ENCODE measurements around the gene LAMTOR2. TPM values are rescaled to one million over a fixed set of nuclear protein-coding genes. Genes with fewer than 3 reads are reported as not detected.

LAMTOR2 gene
- total RNA-seq = 33.2 TPM

GRCh38 chr1:156054500-156055280, at the start of gene LAMTOR2:
Gene LAMTOR2, plus strand, starts transcription at chr1:156054782. Its CDS starts 108 bp downstream, at chr1:156054890.

GRCh38 chr1:156020293-156021092, 34.1 kb upstream of the LAMTOR2 start, which contains the start of gene SSR2:
Gene SSR2, minus strand, starts transcription at chr1:156020951. Its CDS starts 784 bp downstream, at chr1:156020167.

GRCh38 chr1:156053768-156054499, 648 bp upstream of the LAMTOR2 start, which contains the start of gene UBQLN4:
Gene UBQLN4, minus strand, starts transcription at chr1:156053798. Its CDS starts 97 bp downstream, at chr1:156053701.

GRCh38 chr1:156060937-156061636, 6.5 kb downstream of the LAMTOR2 start, which contains the start of gene RAB25:
Gene RAB25, plus strand, starts transcription at chr1:156061160. Its CDS starts 241 bp downstream, at chr1:156061401.

GRCh38 chr1:156082309-156083091, 27.9 kb downstream of the LAMTOR2 start, which contains the start of gene MEX3A:
Gene MEX3A, minus strand, starts transcription at chr1:156082465. Its CDS starts 467 bp downstream, at chr1:156081998.

Other genes with a start within 250 kb of the LAMTOR2 start
- gene GON4L, start 197.6 kb upstream of the LAMTOR2 start, total RNA-seq = 82.6 TPM
- gene SYT11, start 195.2 kb upstream of the LAMTOR2 start, total RNA-seq = 174 TPM
- gene RIT1, start 143.4 kb upstream of the LAMTOR2 start, total RNA-seq = 33.8 TPM
- gene KHDC4, start 120.4 kb upstream of the LAMTOR2 start, total RNA-seq = 61.7 TPM
- gene RXFP4, start 113.1 kb upstream of the LAMTOR2 start, total RNA-seq = not detected
- 185 TPM for gene ARHGEF2, start 76.2 kb upstream of the LAMTOR2 start, total RNA-seq
- gene SSR2, start 33.8 kb upstream of the LAMTOR2 start, total RNA-seq = 185 TPM
- 36.0 TPM for gene UBQLN4, start 984 bp upstream of the LAMTOR2 start, total RNA-seq
- not detected for gene RAB25, start 6.4 kb downstream of the LAMTOR2 start, total RNA-seq
- gene MEX3A, start 27.7 kb downstream of the LAMTOR2 start, total RNA-seq = 69.5 TPM
- 30.4 TPM for gene LMNA, start 59.9 kb downstream of the LAMTOR2 start, total RNA-seq
- gene SEMA4A, start 98.8 kb downstream of the LAMTOR2 start, total RNA-seq = 34.4 TPM
- gene SLC25A44, start 139.3 kb downstream of the LAMTOR2 start, total RNA-seq = 18.5 TPM
- 34.1 TPM for gene PMF1, start 158.2 kb downstream of the LAMTOR2 start, total RNA-seq
- 1.9 TPM for gene BGLAP, start 187.4 kb downstream of the LAMTOR2 start, total RNA-seq
- 6.6 TPM for gene PAQR6, start 193.3 kb downstream of the LAMTOR2 start, total RNA-seq
- 50.1 TPM for gene SMG5, start 228.0 kb downstream of the LAMTOR2 start, total RNA-seq
- 2.2 TPM for gene TMEM79, start 229.5 kb downstream of the LAMTOR2 start, total RNA-seq
- gene GLMP, start 240.9 kb downstream of the LAMTOR2 start, total RNA-seq = 14.1 TPM
- 1.3 TPM for gene VHLL, start 244.5 kb downstream of the LAMTOR2 start, total RNA-seq